H1 (cell line): Measurements from ENCODE around the gene NUP85. TPM values are rescaled to one million over a fixed set of nuclear protein-coding genes. Genes with fewer than 3 reads are reported as not detected.

Experiments used
- CTCF ChIA-PET: fragments of 300-600 bp; sonication (Branson Sonifier 250); formaldehyde crosslinking; loops from one replicate; lab custom pipeline; 2021; ENCODE audit not compliant: partially characterized antibody; lab: Charles Lee
- POLR2A ChIA-PET: fragments of 300-600 bp; sonication (Branson Sonifier 250); formaldehyde crosslinking; loops from one replicate; lab custom pipeline; 2021; ENCODE audit warnings: inconsistent platforms; ENCODE audit not compliant: partially characterized antibody; lab: Charles Lee
- DNase-seq, 2 experiments: peaks; one replicate each; pipeline versions ENCODE4 v3.0.0 to v3.0.0-alpha.2; 2010 to 2022; ENCODE audit warnings: low spot score in 2 of 2, low read depth in 1 of 2, mixed read lengths in 1 of 2
- FAIRE-seq: peaks from 2 replicates; lab custom pipeline; 2011; peaks lifted over from hg19 to GRCh38; lab: Jason Lieb, UNC
- H2AFZ ChIP-seq: 2 replicates; pipeline ENCODE4 v1.8.1; 2012; ENCODE audit warnings: low read length, inconsistent platforms
- H2AK5ac ChIP-seq: 2 replicates; pipeline ENCODE4 v1.6.1; 2013; ENCODE audit warnings: low read depth, low read length
- H2BK120ac ChIP-seq: replicated peaks from 2 replicates; pipeline ENCODE3; 2013; ENCODE audit warnings: low read depth, low read length, inconsistent platforms
- H2BK12ac ChIP-seq: 2 replicates; pipeline ENCODE4 v1.6.1; 2013; ENCODE audit warnings: low read depth, low read length
- H2BK15ac ChIP-seq: 2 replicates; pipeline ENCODE4 v1.6.1; 2013; ENCODE audit warnings: low read length
- H2BK20ac ChIP-seq: 2 replicates; pipeline ENCODE4 v1.6.1; 2013; ENCODE audit warnings: low read length
- H2BK5ac ChIP-seq: 2 replicates; pipeline ENCODE4 v1.6.1; 2013; ENCODE audit warnings: low read depth, low read length
- H3K14ac ChIP-seq: 2 replicates; pipeline ENCODE4 v1.6.1; 2013; ENCODE audit warnings: inconsistent platforms; ENCODE audit not compliant: insufficient read length
- H3K18ac ChIP-seq: 2 replicates; pipeline ENCODE4 v1.6.1; 2013; ENCODE audit warnings: low read length; ENCODE audit errors: extremely low read depth
- H3K23ac ChIP-seq: 2 replicates; pipeline ENCODE4 v1.6.1; 2013; ENCODE audit warnings: inconsistent platforms; ENCODE audit not compliant: insufficient read length
- H3K23me2 ChIP-seq: 2 replicates; pipeline ENCODE4 v1.6.1; 2013; ENCODE audit warnings: low read depth, low read length
- H3K27ac ChIP-seq: 2 replicates; pipeline ENCODE4 v1.6.1; 2011; ENCODE audit warnings: low read depth, low read length, inconsistent platforms
- H3K27me3 ChIP-seq, 4 experiments: replicated peaks in 1 of 4; 1 replicate in 1 of 4; 2 replicates in 3 of 4; pipeline versions ENCODE4 v1.6.1 to v1.8.1; 2011 to 2013; ENCODE audit warnings: low read length in 3 of 4, mild to moderate bottlenecking in 3 of 4, inconsistent platforms in 2 of 4, mixed read lengths in 2 of 4, moderate library complexity in 1 of 4; ENCODE audit not compliant: control insufficient read depth in 3 of 4, insufficient read depth in 3 of 4; ENCODE audit errors: extremely low read depth in 1 of 4
- H3K36me3 ChIP-seq, 4 experiments: 2 replicates each; pipeline versions ENCODE4 v1.6.1 to v1.8.1; 2011 to 2013; ENCODE audit warnings: mild to moderate bottlenecking in 4 of 4, low read length in 3 of 4, moderate library complexity in 2 of 4, control low read depth in 1 of 4, inconsistent platforms in 1 of 4; ENCODE audit not compliant: insufficient read depth in 4 of 4, control insufficient read depth in 2 of 4
- H3K4ac ChIP-seq: replicated peaks from 2 replicates; pipeline ENCODE3; 2013; ENCODE audit warnings: low read length, low read depth, mixed read lengths, inconsistent platforms; ENCODE audit not compliant: insufficient read length
- H3K4me1 ChIP-seq, 4 experiments: replicated peaks in 1 of 4; 1 replicate in 1 of 4; 2 replicates in 3 of 4; pipeline versions ENCODE4 v1.6.1 to v1.8.1; 2011 to 2013; ENCODE audit warnings: low read length in 3 of 4, inconsistent platforms in 2 of 4, mixed read lengths in 1 of 4; ENCODE audit not compliant: insufficient read depth in 4 of 4, control insufficient read depth in 3 of 4
- H3K4me2 ChIP-seq, 2 experiments: 2 replicates each; pipeline versions ENCODE4 v1.6.1 to v1.8.1; 2011 to 2013; ENCODE audit warnings: low read depth in 2 of 2, low read length in 2 of 2, control low read depth in 1 of 2, inconsistent platforms in 1 of 2, mild to moderate bottlenecking in 1 of 2; ENCODE audit not compliant: insufficient read depth in 1 of 2
- H3K4me3 ChIP-seq, 4 experiments: fragments of 200-600, 300-600 bp in 1 of 4; sonication (generic), shearing (Covaris generic), sonication (Bioruptor Twin) in 1 of 4; 2 replicates each; pipeline versions ENCODE4 v1.5.1 to v1.8.1; 2011 to 2016; ENCODE audit warnings: low read length in 4 of 4, low read depth in 3 of 4, control low read depth in 2 of 4, inconsistent platforms in 2 of 4, mild to moderate bottlenecking in 2 of 4, mixed read lengths in 1 of 4, moderate library complexity in 1 of 4; ENCODE audit not compliant: insufficient read depth in 2 of 4; ENCODE audit errors: extremely low read depth in 1 of 4
- H3K56ac ChIP-seq: replicated peaks from 2 replicates; pipeline ENCODE3; 2013; ENCODE audit warnings: low read depth, mild to moderate bottlenecking, mixed read lengths, low read length, inconsistent platforms; ENCODE audit not compliant: insufficient read length
- H3K79me1 ChIP-seq: 2 replicates; pipeline ENCODE4 v1.6.1; 2013; ENCODE audit warnings: low read depth, low read length, control low read depth
- H3K79me2 ChIP-seq, 2 experiments: 2 replicates each; pipeline versions ENCODE4 v1.6.1 to v1.8.1; 2012 to 2013; ENCODE audit warnings: low read length in 2 of 2, mild to moderate bottlenecking in 2 of 2, inconsistent platforms in 1 of 2; ENCODE audit not compliant: insufficient read depth in 2 of 2, control insufficient read depth in 1 of 2
- H3K9ac ChIP-seq, 4 experiments: replicated peaks in 1 of 4; 1 replicate in 1 of 4; 2 replicates in 3 of 4; pipeline versions ENCODE4 v1.6.1 to v1.8.1; 2011 to 2013; ENCODE audit warnings: low read depth in 3 of 4, low read length in 3 of 4, control low read depth in 2 of 4, mild to moderate bottlenecking in 2 of 4, moderate library complexity in 2 of 4, inconsistent platforms in 1 of 4; ENCODE audit errors: extremely low read depth in 1 of 4
- H3K9me3 ChIP-seq, 2 experiments: 2 replicates each; pipeline versions ENCODE4 v1.6.1 to v1.8.1; 2012 to 2013; ENCODE audit warnings: mild to moderate bottlenecking in 2 of 2, moderate library complexity in 2 of 2, control low read depth in 1 of 2, inconsistent platforms in 1 of 2, low read depth in 1 of 2, low read length in 1 of 2, mixed read lengths in 1 of 2; ENCODE audit not compliant: insufficient read depth in 2 of 2
- H4K20me1 ChIP-seq, 2 experiments: replicated peaks in 1 of 2; 2 replicates each; pipeline versions ENCODE3 to v1.8.1; 2011 to 2013; ENCODE audit warnings: inconsistent platforms in 2 of 2, low read length in 2 of 2, mild to moderate bottlenecking in 1 of 2; ENCODE audit not compliant: insufficient read depth in 2 of 2, control insufficient read depth in 1 of 2
- H4K5ac ChIP-seq: 2 replicates; pipeline ENCODE4 v1.6.1; 2013; ENCODE audit warnings: low read length, low read depth, mixed read lengths, inconsistent platforms; ENCODE audit not compliant: insufficient read length
- H4K8ac ChIP-seq: 2 replicates; pipeline ENCODE4 v1.8.0; 2013; ENCODE audit warnings: mild to moderate bottlenecking, moderate library complexity, low read length, inconsistent platforms; ENCODE audit not compliant: insufficient read depth; ENCODE audit errors: extremely low read depth
- H4K91ac ChIP-seq: replicated peaks from 2 replicates; pipeline ENCODE3; 2013; ENCODE audit warnings: low read length, mixed read lengths, inconsistent platforms; ENCODE audit not compliant: insufficient read length
- CTCF ChIP-seq, 3 experiments: IDR thresholded peaks; 1 replicate in 2 of 3; 2 replicates in 1 of 3; pipeline versions ENCODE4 v1.5.1 to v1.6.1; 2011; ENCODE audit warnings: low read length in 3 of 3, mild to moderate bottlenecking in 3 of 3, inconsistent platforms in 2 of 3, low read depth in 1 of 3, moderate library complexity in 1 of 3; ENCODE audit not compliant: insufficient read depth in 1 of 3; ENCODE audit errors: control extremely low read depth in 1 of 3
- EGR1 ChIP-seq: IDR thresholded peaks from 2 replicates; pipeline ENCODE4 v1.6.1; 2011; ENCODE audit warnings: low read depth, low read length, borderline replicate concordance
- KDM1A ChIP-seq: fragments of 200-600, 300-600 bp; sonication (generic); IDR thresholded peaks from 2 replicates; pipeline ENCODE4 v1.7.1; 2016; ENCODE audit warnings: mild to moderate bottlenecking, low read length, borderline replicate concordance
- RAD21 ChIP-seq, 2 experiments: IDR thresholded peaks in 1 of 2; conservative IDR thresholded peaks in 1 of 2; 2 replicates each; pipeline ENCODE4 v1.6.1; 2011; ENCODE audit warnings: low read depth in 2 of 2, low read length in 2 of 2, improper control_type of control experiment in 1 of 2, inconsistent platforms in 1 of 2, mild to moderate bottlenecking in 1 of 2, moderate library complexity in 1 of 2
- SIX5 ChIP-seq: IDR thresholded peaks from 2 replicates; pipeline ENCODE4 v1.6.1; 2011; ENCODE audit warnings: mild to moderate bottlenecking, low read depth, low read length
- SRF ChIP-seq: IDR thresholded peaks from 2 replicates; pipeline ENCODE4 v1.6.1; 2011; ENCODE audit warnings: mild to moderate bottlenecking, low read depth, low read length, moderate library complexity
- TAF1 ChIP-seq: IDR thresholded peaks from 2 replicates; pipeline ENCODE4 v1.6.1; 2011; ENCODE audit warnings: mild to moderate bottlenecking, low read depth, low read length
- TBP ChIP-seq: IDR thresholded peaks from 2 replicates; pipeline ENCODE4 v1.6.1; 2011; ENCODE audit warnings: low read depth, low read length, improper control_type of control experiment
- USF2 ChIP-seq: IDR thresholded peaks from 2 replicates; pipeline ENCODE4 v1.6.1; 2011; ENCODE audit warnings: low read length, improper control_type of control experiment
- ZNF274 ChIP-seq: IDR thresholded peaks from 2 replicates; pipeline ENCODE4 v1.7.0; 2012; ENCODE audit warnings: low read length, borderline replicate concordance; ENCODE audit errors: extremely low read depth
- WGBS, 2 experiments: shearing (Covaris generic) in 1 of 2; methylation state at CpG; one replicate each; pipeline versions ENCODE4 v1.1.6 to v1.1.7; 2013 to 2015; ENCODE audit warnings: low lambda C conversion rate in 2 of 2, mixed read lengths in 2 of 2, inconsistent platforms in 1 of 2, low coverage in 1 of 2, missing lambda C conversion rate in 1 of 2; ENCODE audit not compliant: insufficient replicate concordance in 2 of 2, insufficient coverage in 1 of 2, insufficient read length in 1 of 2; ENCODE audit errors: extremely low coverage in 1 of 2, missing lambda C conversion rate in 1 of 2; 5-methylcytosine and 5-hydroxymethylcytosine counted together
- polyA plus RNA-seq, 7 experiments: library from polyadenylated mRNA; depleted of rRNA in 3 of 7; stranded (reverse) in 5 of 7; unstranded in 2 of 7; fragments of >200 nt in 5 of 7; fragments of 200-250 nt in 2 of 7; gene quantifications; 1 replicate in 5 of 7; 2 replicates in 1 of 7; 4 replicates in 1 of 7; pipeline versions ENCODE4 v1.2.1 to v1.2.3, GENCODE V29; 2011 to 2013; ENCODE audit warnings: missing spikeins in 2 of 7, mixed read lengths in 2 of 7
- total RNA-seq: library from RNA; stranded (reverse); fragmentation: NEBNext Ultra II Directional; extraction: Animal tissue kit (Norgen Biotek cat#: 25700); gene quantifications from 2 replicates; pipeline ENCODE4 v1.2.1, GENCODE V29; 2021

The NUP85 gene
- total and polyA plus RNA-seq, 2 of the 8 experiments (the other 6 are each of a cell fraction or from before 2014, with no cell fraction given): 98.5 to 154 TPM

- H3K18ac ChIP-seq: no peak overlapping the region
- no peak overlapping the region for H3K4ac ChIP-seq
- no peak overlapping the region for H3K4me2 ChIP-seq
- H2AK5ac ChIP-seq: no peak overlapping the region
- WGBS, 2 experiments: 96% methylated on average over 9 of the region's 9 CpGs; no CpG with 5 or more reads in 1 of the 2 experiments
- ChIA-PET POLR2A (interaction anchor here (0.7 to 1.3 kb wide), 5 partner anchors 15 to 196 kb away, joined by 3 to 4 read pairs (median 3); partner anchors contain the start of gene MRPL58), CTCF (interaction anchor here (1.0 to 4.0 kb wide), 5 partner anchors 20 to 94 kb away, joined by 3 to 30 read pairs (median 7); no protein-coding TSS in a partner anchor)
- peaks cover 0 to 2% (median 0%) of the 10 kb centered on the region in 4 experiments; a peak in 2 of 7 replicates for H3K4me1 ChIP-seq
- peaks cover 0 to 3% of the 10 kb centered on the region in 2 experiments for H4K20me1 ChIP-seq
- H2BK5ac ChIP-seq: no peak overlapping the region
- no peaks in the 10 kb centered on the region; the same call in 1 of the 2 replicates for H3K23me2 ChIP-seq
- H3K27me3 ChIP-seq: no peaks in the 10 kb centered on the region
- H4K91ac ChIP-seq: no peak overlapping the region
- H3K79me2 ChIP-seq: peaks cover 6 to 38% of the 10 kb centered on the region in 2 experiments
- FAIRE-seq (no peak), DNase-seq (no peak)
- H4K8ac ChIP-seq: no peak overlapping the region; the same call in 1 of the 2 replicates
- no peak overlapping the region for H3K23ac ChIP-seq
- no peak overlapping the region for H3K9ac ChIP-seq
- peaks cover 16 to 35% (median 29%) of the 10 kb centered on the region in 4 experiments; a peak in 7 of 8 replicates for H3K36me3 ChIP-seq
- no peak overlapping the region for H2BK20ac ChIP-seq
- H3K9me3 ChIP-seq: no peaks in the 10 kb centered on the region
- no peak overlapping the region for H2BK12ac ChIP-seq
- no peak overlapping the region for H4K5ac ChIP-seq
- H2AFZ ChIP-seq: no peak overlapping the region
- no peak overlapping the region for H3K27ac ChIP-seq
- no peak overlapping the region for H2BK15ac ChIP-seq
- no peak overlapping the region for H3K4me3 ChIP-seq
- no peak overlapping the region for H3K56ac ChIP-seq
- H3K14ac ChIP-seq: no peak overlapping the region
- H2BK120ac ChIP-seq: no peak overlapping the region
- H3K79me1 ChIP-seq: no peaks in the 10 kb centered on the region
- TF ChIP-seq KDM1A (no peak), ZNF274 (no peak), USF2 (no peak), EGR1 (no peak), TAF1 (no peak), TBP (no peak), CTCF (IDR thresholded peaks at IDR 0.05; ENCODE audit: control extremely low read depth in 1 of 3, insufficient read depth in 1 of 3, low read depth in 1 of 3, low read length in 3 of 3) (no peak), SIX5 (no peak), RAD21 (IDR thresholded peaks at IDR 0.05 in 1 of 2, conservative IDR thresholded peaks at IDR 0.05 in 1 of 2; ENCODE audit: low read depth in 2 of 2, low read length in 2 of 2) (no peak), SRF (no peak)
These were observed 2.7 kb downstream of the NUP85 start for GRCh38 chr17:75208161-75208560.
